Stimulated activated CD4-positive, alpha-beta T cell treated with anti-CD3 and anti-CD28 coated beads, Interleukin-2, amount 100 ng/mL, for 48 hours (primary cell): ENCODE results near the gene ZMYND19.
"Not testable (repeated sequence)": the region's sequence is repeated elsewhere in the genome, so short reads cannot be mapped to it uniquely, and the experiment has no call there.

Source experiments
- DNase-seq, 2 donors: peaks; one replicate each; pipeline ENCODE4 v3.0.0-alpha.2; 2020

The ZMYND19 gene

GRCh38 chr9:137552022-137552768, 38.1 kb downstream of the ZMYND19 start:
- DNase-seq, result no peak

- DNase-seq, result peak; percentile 81 to 85
Observed at GRCh38 chr9:137551264-137552021, 38.9 kb downstream of the ZMYND19 start, which contains the start of gene MRPL41. Gene MRPL41 (plus strand): TSS chr9:137551879. CDS start chr9:137552082, 203 bp downstream.

- DNase-seq, result not testable (repeated sequence)
Observed at GRCh38 chr9:137550958-137551263, 39.4 kb downstream of the ZMYND19 start.

GRCh38 chr9:137550231-137550621, 40.1 kb downstream of the ZMYND19 start, which contains the start of gene PNPLA7:
Gene PNPLA7 (minus strand): TSS chr9:137550402. CDS start chr9:137550197, 205 bp downstream.
- peak; percentile 14 to 30 for DNase-seq

GRCh38 chr9:137547687-137548543, 42.4 kb downstream of the ZMYND19 start:
- no peak for DNase-seq

GRCh38 chr9:137545123-137545522, 45.2 kb downstream of the ZMYND19 start:
- DNase-seq, result no peak

GRCh38 chr9:137544176-137544760, 46.0 kb downstream of the ZMYND19 start:
- no peak for DNase-seq

- no peak for DNase-seq
Observed at GRCh38 chr9:137543237-137543963, 46.9 kb downstream of the ZMYND19 start.

GRCh38 chr9:137542486-137542885, 47.8 kb downstream of the ZMYND19 start:
- no peak for DNase-seq

GRCh38 chr9:137540536-137540935, 49.8 kb downstream of the ZMYND19 start:
- no peak for DNase-seq

GRCh38 chr9:137538058-137538457, 52.3 kb downstream of the ZMYND19 start:
- no peak for DNase-seq

GRCh38 chr9:137536594-137537131, 53.6 kb downstream of the ZMYND19 start:
- not testable (repeated sequence) for DNase-seq

- no peak for DNase-seq
Observed at GRCh38 chr9:137535120-137535428, 55.2 kb downstream of the ZMYND19 start.

- DNase-seq, result no peak
Observed at GRCh38 chr9:137534256-137535119, 55.8 kb downstream of the ZMYND19 start.

GRCh38 chr9:137532891-137533468, 57.3 kb downstream of the ZMYND19 start:
- DNase-seq, result not testable (repeated sequence)
